UCSD-AML1 (cell line): Measurements from ENCODE around the gene CNOT4.
"Not testable (repeated sequence)": the region's sequence is repeated elsewhere in the genome, so short reads cannot be mapped to it uniquely, and the experiment has no call there.

ENCODE experiments used
- DNase-seq: peaks from one replicate; lab custom pipeline; 2025; ENCODE audit not compliant: unreplicated experiment; lab: John Stamatoyannopoulos, UW

CNOT4 gene

DNA sequence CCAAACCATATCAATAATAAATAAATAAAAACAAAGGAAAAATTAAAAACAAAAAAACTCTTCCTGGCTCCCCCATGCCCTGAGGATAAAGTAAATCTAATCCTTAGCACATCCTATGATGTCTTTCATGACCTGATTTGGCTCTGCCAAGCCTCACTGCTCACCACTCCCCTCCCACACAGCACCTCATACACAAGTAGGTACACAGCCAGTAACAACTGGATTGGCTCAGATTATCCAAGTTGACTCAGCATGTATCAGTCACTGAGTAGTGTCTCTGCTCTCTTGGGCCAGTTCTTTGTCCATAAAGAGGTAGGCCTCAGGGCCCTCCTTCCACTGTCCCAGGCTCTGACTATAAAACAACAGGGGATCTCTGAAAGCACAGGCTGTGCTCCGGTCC, 176.7 kb downstream of the CNOT4 start:
- DNase-seq = no peak

DNA sequence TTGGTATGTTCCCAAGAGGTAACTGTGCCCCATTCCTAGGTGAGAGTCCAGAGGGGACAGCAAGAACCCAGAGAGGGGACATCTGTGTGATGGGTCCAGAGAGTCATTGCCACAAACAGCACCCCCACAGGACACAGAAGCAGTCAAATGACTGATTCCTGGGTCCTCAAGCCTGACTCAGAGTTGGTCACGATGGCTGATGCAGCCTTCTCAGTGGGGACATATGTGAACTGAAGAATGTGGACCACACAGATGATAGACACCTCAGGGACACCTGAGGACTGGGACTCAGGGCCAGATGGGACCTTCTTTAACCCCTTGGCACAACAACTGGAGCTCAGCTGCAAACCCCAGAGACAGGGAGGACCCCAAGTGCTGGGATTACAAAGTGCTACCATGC, 179.8 kb downstream of the CNOT4 start:
- DNase-seq = no peak

- no peak for DNase-seq
Observed at GRCh38 chr7:135328526-135328925, 181.4 kb downstream of the CNOT4 start.

DNA sequence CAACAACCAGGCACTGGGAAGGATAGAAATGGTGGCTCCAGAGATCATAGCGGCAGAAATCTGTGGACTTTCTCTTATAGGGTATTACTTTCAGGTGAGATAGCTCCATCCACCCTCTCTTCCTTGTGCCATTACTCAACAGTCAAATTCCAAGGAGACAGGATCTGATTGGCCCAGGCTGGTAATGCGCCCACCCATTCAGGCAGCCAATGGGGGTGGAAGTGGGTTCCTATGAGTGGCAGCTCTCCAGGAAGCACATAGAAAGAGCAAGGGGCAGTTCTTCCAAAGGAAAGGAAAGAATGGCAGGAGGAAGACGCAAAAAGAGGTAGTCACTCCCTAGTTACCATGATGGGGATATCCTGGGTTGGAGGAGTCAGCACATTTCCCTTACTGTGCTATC, 181.8 kb downstream of the CNOT4 start:
- DNase-seq = no peak

DNA sequence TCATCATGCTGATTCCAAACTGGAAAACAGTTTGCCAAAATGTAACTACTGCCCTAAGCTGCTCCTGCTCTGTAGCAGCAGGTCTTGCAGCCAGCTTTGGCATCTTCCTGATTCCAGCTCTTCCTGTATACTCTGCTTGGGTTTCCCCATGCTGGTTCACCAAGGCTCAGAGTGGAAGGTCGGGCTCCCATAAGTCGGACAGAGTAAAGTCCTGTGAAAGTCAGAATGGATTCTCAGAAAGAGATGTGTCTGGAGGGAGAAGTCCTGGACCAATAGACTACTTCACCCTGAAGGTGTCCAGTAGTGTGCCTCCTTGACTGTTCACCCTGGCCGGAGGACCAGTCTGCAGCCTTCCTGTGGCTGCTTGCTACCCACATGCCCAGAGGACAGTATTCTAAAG, 182.4 kb downstream of the CNOT4 start:
- no peak for DNase-seq

DNA sequence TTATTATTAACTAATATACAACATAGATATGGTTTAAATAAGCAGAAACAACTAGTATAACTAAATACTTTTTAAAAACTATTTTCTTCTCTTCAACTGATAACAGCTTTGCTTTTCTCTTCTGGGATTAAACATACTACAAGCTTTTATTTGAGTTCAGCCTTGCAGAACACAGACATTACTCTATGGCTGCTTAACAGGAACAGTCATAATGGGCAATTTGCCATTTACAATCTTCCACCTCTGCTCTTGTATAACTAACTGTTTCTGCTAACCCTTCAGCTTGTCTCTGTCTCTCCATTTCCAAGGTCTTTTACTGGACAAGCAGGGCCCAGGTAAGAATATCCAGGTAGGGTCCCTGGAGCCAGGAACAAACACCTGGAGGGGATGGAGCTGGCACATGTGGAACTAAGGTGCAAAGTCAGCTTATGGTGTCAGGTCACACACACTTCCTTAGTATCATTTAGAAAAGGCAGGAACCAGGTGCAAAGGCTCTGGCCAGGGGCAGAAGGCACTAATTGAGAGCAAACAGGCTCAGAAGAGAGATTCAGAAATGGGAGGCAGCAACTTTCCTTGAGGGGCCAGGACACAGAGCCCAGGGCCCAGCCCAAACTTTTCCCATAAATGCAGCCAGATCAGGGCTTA, 183.1 kb downstream of the CNOT4 start:
- DNase-seq = no peak

DNA sequence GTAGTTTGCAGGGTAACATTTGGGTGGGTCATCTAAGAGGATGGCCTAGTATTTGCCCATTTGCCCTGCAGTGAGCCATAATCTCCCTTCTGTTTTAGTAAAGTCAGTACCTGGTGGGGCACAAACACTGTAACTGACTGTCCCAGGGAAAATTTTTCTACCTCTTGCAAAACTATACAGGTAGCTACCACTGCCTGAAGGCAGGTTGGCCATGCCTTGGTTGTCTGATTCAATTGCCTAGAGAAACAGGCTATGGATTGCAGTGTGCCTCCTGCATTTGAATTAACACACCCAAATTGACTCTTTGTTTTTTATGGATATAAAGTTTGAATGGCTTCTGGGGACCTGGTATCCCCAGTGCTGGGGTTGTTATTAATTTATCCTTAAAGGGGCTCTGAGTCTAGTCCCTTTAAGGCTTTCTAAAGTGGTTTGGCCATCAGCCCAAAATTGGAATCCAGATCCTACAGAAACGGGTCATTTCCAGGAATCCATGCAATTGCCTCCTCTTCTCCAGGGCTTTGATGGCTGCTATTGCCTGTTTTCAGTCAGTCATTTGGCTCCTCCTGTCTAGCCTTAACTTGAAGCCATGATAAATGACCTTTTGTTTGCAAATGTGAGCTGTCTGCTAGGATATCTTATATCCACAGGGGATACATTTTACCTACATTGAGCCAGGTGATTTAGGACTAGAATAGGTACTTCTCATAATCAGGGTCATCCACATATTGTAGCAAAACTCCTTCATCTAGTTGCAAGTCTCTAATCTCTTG, 187.1 kb downstream of the CNOT4 start:
- DNase-seq = no peak

DNA sequence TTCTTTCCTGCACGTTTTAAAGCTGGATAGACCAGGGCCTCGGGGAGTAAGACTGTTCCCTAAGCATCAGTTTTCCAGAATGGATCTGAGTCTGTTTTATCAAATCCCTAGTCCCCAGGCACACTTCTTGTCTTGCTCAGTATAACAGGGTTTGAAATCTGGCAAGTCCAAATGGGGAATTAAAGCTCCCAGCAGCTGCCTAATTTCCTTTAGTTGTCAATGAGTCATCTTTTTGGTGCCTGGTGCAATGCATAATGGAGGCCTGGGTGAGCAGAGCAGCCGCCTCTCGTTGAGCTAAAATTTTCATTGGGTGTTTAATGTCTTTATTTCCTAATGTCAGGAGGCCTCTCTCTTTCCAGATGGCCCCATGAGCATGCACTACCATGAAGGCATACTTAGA, 188.3 kb downstream of the CNOT4 start:
- no peak for DNase-seq

GRCh38 chr7:135320953-135321352, 188.9 kb downstream of the CNOT4 start:
- DNase-seq = not testable (repeated sequence)

DNA sequence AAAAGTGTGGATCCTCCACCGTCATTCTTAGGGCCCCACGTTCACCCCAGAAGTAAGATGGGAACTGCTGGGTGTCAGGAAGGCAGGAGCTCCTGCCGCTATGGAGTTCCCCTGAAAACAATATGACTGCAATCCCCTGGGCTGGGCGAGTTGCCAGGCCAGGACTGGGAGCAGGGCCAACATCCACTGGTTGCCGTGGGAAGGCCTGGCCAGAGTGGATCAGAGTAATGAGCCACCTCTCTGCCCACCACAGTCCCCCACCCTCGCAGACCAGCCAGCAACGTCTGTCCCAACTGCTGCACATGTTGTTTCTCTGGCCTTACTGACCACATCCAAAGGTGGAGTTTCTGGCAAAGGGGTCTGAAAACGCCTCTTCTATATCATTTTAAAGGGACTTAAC, 189.6 kb downstream of the CNOT4 start:
- no peak for DNase-seq

- DNase-seq = no peak
Observed at GRCh38 chr7:135317676-135318325, 192.1 kb downstream of the CNOT4 start.

DNA sequence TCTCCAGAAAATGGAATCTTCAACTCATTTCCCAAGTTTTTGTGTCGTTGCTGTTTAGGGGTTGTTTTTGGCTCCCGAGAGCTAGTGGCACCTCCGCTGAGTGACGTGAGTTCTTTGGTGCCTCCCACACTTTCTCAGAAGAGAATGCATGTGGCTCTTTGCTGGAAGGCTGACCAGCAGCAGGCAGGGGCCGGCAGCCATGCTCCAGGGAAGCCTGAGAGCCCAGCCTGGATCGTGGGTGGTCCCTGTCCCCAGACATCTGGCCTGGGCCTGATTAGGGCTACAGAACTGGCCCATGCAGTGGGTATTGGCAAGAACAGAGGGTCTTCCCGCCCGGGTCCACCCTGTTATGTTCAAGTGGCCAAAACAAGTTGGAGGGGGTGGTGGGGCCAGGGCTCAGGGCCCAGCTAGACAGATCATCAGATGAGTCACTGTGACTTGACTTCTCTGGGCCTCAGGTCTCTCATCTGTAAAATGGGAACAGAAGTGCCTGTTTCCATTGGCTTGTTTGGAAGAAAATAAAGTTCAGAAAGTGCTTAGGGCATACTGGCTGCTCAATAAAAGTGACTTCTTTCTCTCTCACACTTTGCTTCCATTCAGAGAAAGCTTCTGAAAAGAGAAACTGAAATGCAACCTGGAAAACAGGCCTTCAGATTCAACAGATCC, 193.1 kb downstream of the CNOT4 start:
- DNase-seq = no peak

DNA sequence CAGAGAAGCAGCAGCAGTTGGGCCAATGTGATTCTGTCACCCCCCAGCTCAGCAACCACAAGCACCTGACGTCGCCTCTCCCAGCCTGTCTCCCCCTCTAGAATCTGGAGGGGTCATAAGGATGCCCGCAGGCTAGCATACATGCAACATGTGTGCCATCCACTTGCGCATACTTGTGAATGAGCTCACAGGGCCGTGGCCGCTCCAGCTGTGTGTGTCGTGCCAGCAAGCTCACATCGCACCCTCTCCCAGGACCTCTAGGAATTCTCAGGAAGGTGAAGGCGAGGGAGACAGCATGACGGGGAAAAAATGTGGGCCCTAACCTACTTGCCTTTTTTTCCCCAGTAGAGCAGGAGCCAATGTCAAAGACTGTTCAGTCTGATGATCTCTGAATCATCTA, 195.9 kb downstream of the CNOT4 start:
- DNase-seq = no peak
